Suprapubic skin (tissue), 4 donors: ENCODE data around the gene GPR62. TPM values are rescaled to one million over a fixed set of nuclear protein-coding genes. Genes with fewer than 3 reads are reported as not detected.
A peak's percentile ranks its signal among the peaks of the same experiment; 100 is the strongest.

Source experiments
- DNase-seq, 2 donors: peaks; one replicate each; pipeline ENCODE4 v3.0.0-alpha.2; 2019; ENCODE audit warnings: low spot score in 2 of 2
- H3K27ac ChIP-seq: fragments of 200-600 bp; sonication (generic); one replicate; pipeline ENCODE4 v1.5.1; 2019
- H3K27me3 ChIP-seq: fragments of 200-600 bp; sonication (generic); one replicate; pipeline ENCODE4 v1.5.1; 2019
- H3K36me3 ChIP-seq: fragments of 200-600 bp; sonication (generic); one replicate; pipeline ENCODE4 v1.5.1; 2019
- H3K4me1 ChIP-seq: fragments of 200-600 bp; sonication (generic); one replicate; pipeline ENCODE4 v1.5.1; 2019
- H3K4me3 ChIP-seq: fragments of 200-600 bp; sonication (generic); one replicate; pipeline ENCODE4 v1.5.1; 2019; ENCODE audit warnings: mild to moderate bottlenecking
- H3K9me3 ChIP-seq: fragments of 200-600 bp; sonication (generic); one replicate; pipeline ENCODE4 v1.5.1; 2019
- CTCF ChIP-seq, 2 donors: fragments of 200-600 bp in 1 of 2; fragments of 450-650 bp in 1 of 2; sonication (generic) in 1 of 2; IDR thresholded peaks; one replicate each; pipeline ENCODE4 v1.5.1; 2016 to 2019; ENCODE audit warnings: antibody characterized with exemption in 2 of 2, mild to moderate bottlenecking in 1 of 2, moderate library complexity in 1 of 2
- EP300 ChIP-seq: sonication (generic); formaldehyde crosslinking; IDR thresholded peaks from one replicate; pipeline ENCODE4 v1.6.1; 2017; ENCODE audit warnings: antibody characterized with exemption
- POLR2A ChIP-seq, 2 donors: fragments of 450-650 bp; IDR thresholded peaks; one replicate each; pipeline ENCODE4 v1.6.1; 2017; ENCODE audit warnings: antibody characterized with exemption in 2 of 2, mild to moderate bottlenecking in 2 of 2, moderate library complexity in 2 of 2
- POLR2AphosphoS5 ChIP-seq, 3 donors: sonication (generic); formaldehyde crosslinking; IDR thresholded peaks; one replicate each; pipeline ENCODE4 v1.6.1; 2017; ENCODE audit warnings: antibody characterized with exemption in 3 of 3
- WGBS: methylation state at CpG from one replicate; pipeline ENCODE4 v1.1.5; 2018; 5-methylcytosine and 5-hydroxymethylcytosine counted together
- total RNA-seq, 4 donors: library from RNA; depleted of rRNA; stranded (reverse); fragments of >200 nt; gene quantifications; one replicate each; pipeline ENCODE4 v1.1.0, GENCODE V29; 2016

The GPR62 gene
- total RNA-seq, 4 donors from 2014 or later: not detected

- WGBS: 32% methylated on average over 13 of the region's 13 CpGs
- DNase-seq: peak in 1 of 2 donors; percentile 35
- Histone ChIP-seq H3K4me1 (peaks cover 34% of the 10 kb centered on the region), H3K36me3 (peaks cover 32% of the 10 kb centered on the region), H3K27me3 (no peaks in the 10 kb centered on the region), H3K9me3 (no peaks in the 10 kb centered on the region), H3K4me3 (peak overlapping the region; percentile 82), H3K27ac (peak overlapping the region; percentile 71)
- TF ChIP-seq CTCF (IDR thresholded peaks at IDR 0.05): no peak
- TF ChIP-seq EP300: no peak
- no peak for TF ChIP-seq POLR2AphosphoS5 (IDR thresholded peaks at IDR 0.05)
- no peak for TF ChIP-seq POLR2A (IDR thresholded peaks at IDR 0.05)
Observed at GRCh38 chr3:51940648-51941462, 14.3 kb upstream of the GPR62 start.

- Histone ChIP-seq H3K4me1 (peaks cover 34% of the 10 kb centered on the region), H3K4me3 (peak overlapping the region; percentile 82), H3K27ac (peak overlapping the region; percentile 71), H3K36me3 (peaks cover 27% of the 10 kb centered on the region), H3K27me3 (no peaks in the 10 kb centered on the region), H3K9me3 (no peaks in the 10 kb centered on the region)
- DNase-seq: no peak
- TF ChIP-seq POLR2AphosphoS5 (IDR thresholded peaks at IDR 0.05) (no peak), CTCF (IDR thresholded peaks at IDR 0.05) (no peak), POLR2A (IDR thresholded peaks at IDR 0.05) (no peak), EP300 (no peak)
- WGBS: 0% methylated on average over 4 of the region's 20 CpGs
Observed at GRCh38 chr3:51941463-51941797, 13.8 kb upstream of the GPR62 start.

GRCh38 chr3:51941798-51942602 is 13.2 kb upstream of the GPR62 start, which contains the start of the genes PARP3 and RRP9:
Gene PARP3, plus strand, starts transcription at chr3:51942363. Its CDS starts 993 bp downstream, at chr3:51943356.
Gene RRP9, minus strand, starts transcription at chr3:51941904. Its CDS starts 37 bp downstream, at chr3:51941867.
- H3K4me1 ChIP-seq: peaks cover 34% of the 10 kb centered on the region
- H3K4me3 ChIP-seq: peak within 1 kb of the TSS; percentile 82
- H3K36me3 ChIP-seq: peaks cover 21% of the 10 kb centered on the region
- H3K27me3 ChIP-seq: no peaks in the 10 kb centered on the region
- peak within 1 kb of the TSS; percentile 90 for H3K27ac ChIP-seq
- peak; percentile 100 for DNase-seq
- H3K9me3 ChIP-seq: no peaks in the 10 kb centered on the region
- TF ChIP-seq POLR2AphosphoS5 (IDR thresholded peaks at IDR 0.05) (peak in 2 of 3 donors; percentile 57 to 84), POLR2A (IDR thresholded peaks at IDR 0.05) (peak; percentile 19 to 58), CTCF (IDR thresholded peaks at IDR 0.05) (peak; percentile 98 to 100), EP300 (no peak)
- WGBS: under 1% methylated on average over 32 of the region's 67 CpGs

GRCh38 chr3:51942603-51943450 is 12.4 kb upstream of the GPR62 start:
- TF ChIP-seq CTCF (IDR thresholded peaks at IDR 0.05) (no peak), POLR2AphosphoS5 (IDR thresholded peaks at IDR 0.05) (no peak), POLR2A (IDR thresholded peaks at IDR 0.05) (no peak)
- 51% methylated on average over 8 of the region's 17 CpGs for WGBS
- peak overlapping the region; percentile 82 for H3K4me3 ChIP-seq
- H3K9me3 ChIP-seq: no peaks in the 10 kb centered on the region
- no peaks in the 10 kb centered on the region for H3K27me3 ChIP-seq
- peak overlapping the region; percentile 90 for H3K27ac ChIP-seq
- H3K36me3 ChIP-seq: peaks cover 13% of the 10 kb centered on the region
- peak; percentile 79 to 81 for DNase-seq
- peaks cover 34% of the 10 kb centered on the region for H3K4me1 ChIP-seq
